GM23338 (cell line): ENCODE data around the gene ANP32E. TPM values are rescaled to one million over a fixed set of nuclear protein-coding genes. Genes with fewer than 3 reads are reported as not detected.
"Not testable (repeated sequence)": the region's sequence is repeated elsewhere in the genome, so short reads cannot be mapped to it uniquely, and the experiment has no call there.

Source experiments
- ATAC-seq: fragments of 200-7000 bp; cut with Tn5 transposase; 3 replicates; pipeline ENCODE4 v1.9.1; 2020
- DNase-seq: peaks from one replicate; pipeline ENCODE4 v3.0.0-alpha.2; 2015; ENCODE audit warnings: low spot score
- H2AFZ ChIP-seq: fragments of 200-600 bp; sonication (generic); 2 replicates; pipeline ENCODE4 v1.8.0; 2016; ENCODE audit warnings: antibody characterized with exemption, mild to moderate bottlenecking, moderate library complexity
- H3F3A ChIP-seq: fragments of 200-600 bp; sonication (generic); replicated peaks from 2 replicates; pipeline ENCODE4 v1.8.0; 2017; ENCODE audit warnings: antibody characterized with exemption, mixed run types, low read depth
- H3K27ac ChIP-seq: fragments of 200-600 bp; sonication (generic); 2 replicates; pipeline ENCODE4 v1.6.1; 2016; ENCODE audit warnings: low read depth
- H3K27me3 ChIP-seq: fragments of 200-600 bp; sonication (generic); 2 replicates; pipeline ENCODE4 v1.8.0; 2016; ENCODE audit warnings: mild to moderate bottlenecking, mixed run types, moderate library complexity; ENCODE audit not compliant: insufficient read depth
- H3K36me3 ChIP-seq: fragments of 200-600 bp; sonication (generic); 2 replicates; pipeline ENCODE4 v1.8.0; 2016; ENCODE audit warnings: mild to moderate bottlenecking; ENCODE audit not compliant: insufficient read depth
- H3K4me1 ChIP-seq: fragments of 200-600 bp; sonication (generic); 2 replicates; pipeline ENCODE4 v1.8.0; 2016; ENCODE audit warnings: mild to moderate bottlenecking, moderate library complexity; ENCODE audit not compliant: insufficient read depth
- H3K4me2 ChIP-seq: fragments of 200-600 bp; sonication (generic); 2 replicates; pipeline ENCODE4 v1.7.1; 2017; ENCODE audit warnings: mixed run types
- H3K4me3 ChIP-seq: fragments of 200-600 bp; sonication (generic); 2 replicates; pipeline ENCODE4 v1.6.1; 2016; ENCODE audit warnings: mixed run types
- H3K79me2 ChIP-seq: fragments of 200-600 bp; sonication (generic); replicated peaks from 2 replicates; pipeline ENCODE4 v1.8.0; 2017; ENCODE audit warnings: mild to moderate bottlenecking; ENCODE audit not compliant: insufficient read depth
- H3K9me2 ChIP-seq: fragments of 200-600 bp; sonication (generic); 2 replicates; pipeline ENCODE4 v1.8.0; 2017; ENCODE audit not compliant: insufficient read depth
- H4K20me1 ChIP-seq: fragments of 200-600 bp; sonication (generic); replicated peaks from 2 replicates; pipeline ENCODE4 v1.8.0; 2017; ENCODE audit warnings: mild to moderate bottlenecking; ENCODE audit not compliant: insufficient read depth
- H3K27ac Mint-ChIP-seq: 2 replicates; pipeline ENCODE4 v1.8.0; 2020; ENCODE audit warnings: inconsistent platforms, mild to moderate bottlenecking, moderate library complexity, mixed read lengths
- H3K27me3 Mint-ChIP-seq: 3 replicates; pipeline ENCODE4 v1.8.0; 2022; ENCODE audit warnings: low read depth, mild to moderate bottlenecking, moderate library complexity, mixed read lengths, inconsistent platforms; ENCODE audit not compliant: insufficient read depth, poor library complexity
- H3K36me3 Mint-ChIP-seq: 3 replicates; pipeline ENCODE4 v1.8.0; 2021; ENCODE audit warnings: low read depth, mild to moderate bottlenecking, inconsistent platforms, moderate library complexity, mixed read lengths
- H3K4me1 Mint-ChIP-seq: 3 replicates; pipeline ENCODE4 v1.8.0; 2020; ENCODE audit warnings: mild to moderate bottlenecking, inconsistent platforms, mixed read lengths
- H3K4me3 Mint-ChIP-seq: 3 replicates; pipeline ENCODE4 v1.8.0; 2021; ENCODE audit warnings: moderate library complexity, mild to moderate bottlenecking, inconsistent platforms, mixed read lengths
- H3K9me3 Mint-ChIP-seq: 3 replicates; pipeline ENCODE4 v1.8.0; 2020; ENCODE audit warnings: moderate library complexity, mild to moderate bottlenecking, inconsistent platforms, mixed read lengths
- EZH2 ChIP-seq: fragments of 200-600 bp; sonication (generic); IDR thresholded peaks from one replicate; pipeline ENCODE4 v1.8.0; 2017; ENCODE audit warnings: antibody characterized with exemption, mild to moderate bottlenecking, low read depth; ENCODE audit not compliant: unreplicated experiment
- NANOG ChIP-seq: IDR thresholded peaks from 2 replicates; pipeline ENCODE4 v1.6.1; 2016; ENCODE audit warnings: antibody characterized with exemption, borderline replicate concordance
- ZNF114 ChIP-seq: fragments of 250-450 bp; sonication (Bioruptor Pico); IDR thresholded peaks from 2 replicates; pipeline ENCODE4 v1.5.0; 2020; ENCODE audit warnings: mild to moderate bottlenecking, moderate library complexity
- polyA plus RNA-seq: library from polyadenylated mRNA; unstranded; fragments of >200 nt; fragmentation: Nextera tagmentation; extraction: Ambion mirVana; gene quantifications from 2 replicates; pipeline ENCODE4 v1.2.1, GENCODE V29; 2016
- total RNA-seq: library from RNA; depleted of rRNA; stranded (reverse); fragments of >200 nt; shearing (Covaris generic); gene quantifications from 2 replicates; pipeline ENCODE4 v1.2.3, GENCODE V29; 2014
- TF ChIP-seq, protein P1 (sequence below), 2 experiments: fragments of 200-600 bp in 1 of 2; sonication (generic) in 1 of 2; conservative IDR thresholded peaks; 2 replicates each; pipeline versions ENCODE4 v1.5.1 to v1.6.1; 2016 to 2017; ENCODE audit warnings: antibody characterized with exemption in 2 of 2, low read depth in 2 of 2, mild to moderate bottlenecking in 2 of 2, moderate library complexity in 1 of 2
- TF ChIP-seq, protein P2 (sequence below): fragments of 250-450 bp; sonication (Bioruptor Pico); IDR thresholded peaks from 2 replicates; pipeline ENCODE4 v1.5.0; 2020; ENCODE audit warnings: mild to moderate bottlenecking, moderate library complexity

Gene ANP32E
- total and polyA plus RNA-seq, 2 experiments from 2014 or later, result 88.6 to 257 TPM

DNA sequence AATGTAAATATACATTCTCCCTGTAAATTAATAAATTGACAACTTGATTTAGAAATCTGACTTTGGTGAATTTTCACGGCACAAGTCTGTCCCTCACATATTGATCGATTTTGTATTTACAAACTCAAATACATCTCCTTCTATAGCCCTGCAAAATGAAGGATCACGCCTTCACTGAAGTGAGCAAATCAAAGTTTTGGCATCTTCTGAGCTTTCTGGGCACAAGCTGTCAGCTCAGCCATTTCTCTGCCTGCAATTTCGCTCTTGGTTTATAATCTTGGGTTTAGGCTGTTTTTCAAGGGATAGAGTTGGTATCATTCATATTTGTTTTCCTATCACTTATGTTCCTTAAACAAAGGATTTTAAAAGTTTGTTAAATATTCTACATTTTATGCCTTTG, 25.8 kb downstream of the ANP32E start:
- TF ChIP-seq ZNF114 (CRISPR knock-in tag) (no peak), EZH2 (no peak)
- TF ChIP-seq, protein P1, sequence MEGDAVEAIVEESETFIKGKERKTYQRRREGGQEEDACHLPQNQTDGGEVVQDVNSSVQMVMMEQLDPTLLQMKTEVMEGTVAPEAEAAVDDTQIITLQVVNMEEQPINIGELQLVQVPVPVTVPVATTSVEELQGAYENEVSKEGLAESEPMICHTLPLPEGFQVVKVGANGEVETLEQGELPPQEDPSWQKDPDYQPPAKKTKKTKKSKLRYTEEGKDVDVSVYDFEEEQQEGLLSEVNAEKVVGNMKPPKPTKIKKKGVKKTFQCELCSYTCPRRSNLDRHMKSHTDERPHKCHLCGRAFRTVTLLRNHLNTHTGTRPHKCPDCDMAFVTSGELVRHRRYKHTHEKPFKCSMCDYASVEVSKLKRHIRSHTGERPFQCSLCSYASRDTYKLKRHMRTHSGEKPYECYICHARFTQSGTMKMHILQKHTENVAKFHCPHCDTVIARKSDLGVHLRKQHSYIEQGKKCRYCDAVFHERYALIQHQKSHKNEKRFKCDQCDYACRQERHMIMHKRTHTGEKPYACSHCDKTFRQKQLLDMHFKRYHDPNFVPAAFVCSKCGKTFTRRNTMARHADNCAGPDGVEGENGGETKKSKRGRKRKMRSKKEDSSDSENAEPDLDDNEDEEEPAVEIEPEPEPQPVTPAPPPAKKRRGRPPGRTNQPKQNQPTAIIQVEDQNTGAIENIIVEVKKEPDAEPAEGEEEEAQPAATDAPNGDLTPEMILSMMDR (conservative IDR thresholded peaks at IDR 0.05; ENCODE audit: low read depth in 2 of 2), result no peak
- Mint-ChIP-seq H3K9me3 (no peaks in the 10 kb centered on the region), H3K27ac (no peak overlapping the region), H3K4me3 (no peak overlapping the region), H3K27me3 (peaks cover 7% of the 10 kb centered on the region), H3K4me1 (peaks cover 2% of the 10 kb centered on the region), H3K36me3 (no peaks in the 10 kb centered on the region)
- H3K4me1 ChIP-seq, result no peaks in the 10 kb centered on the region
- no peaks in the 10 kb centered on the region for H3K27me3 ChIP-seq
- H4K20me1 ChIP-seq, result no peaks in the 10 kb centered on the region
- no peak overlapping the region for H3K27ac ChIP-seq
- H3K36me3 ChIP-seq, result no peaks in the 10 kb centered on the region
- H3K9me2 ChIP-seq, result no peaks in the 10 kb centered on the region
- H2AFZ ChIP-seq, result no peak overlapping the region
- H3K4me3 ChIP-seq, result no peak overlapping the region
- no peaks in the 10 kb centered on the region for H3K79me2 ChIP-seq
- H3F3A ChIP-seq, result no peaks in the 10 kb centered on the region; the same call in 1 of the 2 replicates
- DNase-seq (no peak), ATAC-seq (no peak)
- H3K4me2 ChIP-seq, result no peak overlapping the region

DNA sequence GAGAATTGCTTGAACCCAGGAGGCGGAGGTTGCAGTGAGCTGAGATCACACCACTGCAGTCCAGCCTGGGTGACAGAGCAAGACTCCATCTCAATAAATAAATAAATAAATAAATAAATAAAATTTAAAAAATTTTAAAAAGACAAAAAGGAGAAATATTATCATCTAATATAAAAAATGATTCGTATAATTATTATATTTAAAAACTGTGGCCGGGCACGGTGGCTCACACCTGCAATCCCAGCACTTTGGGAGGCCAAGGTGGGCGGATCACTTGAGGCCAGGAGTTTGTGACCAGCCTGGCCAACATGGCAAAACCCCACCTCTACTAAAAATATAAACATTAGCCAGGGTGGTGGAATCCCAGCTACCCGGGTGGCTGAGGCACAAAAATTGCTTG, 27.5 kb downstream of the ANP32E start:
- H3K27me3 Mint-ChIP-seq, H3K4me3 ChIP-seq, H4K20me1 ChIP-seq, H3K9me2 ChIP-seq, H3K4me1 ChIP-seq, DNase-seq, H3F3A ChIP-seq, H3K36me3 ChIP-seq, H3K4me2 ChIP-seq, H3K36me3 Mint-ChIP-seq, H2AFZ ChIP-seq, H3K4me3 Mint-ChIP-seq, H3K27me3 ChIP-seq, H3K4me1 Mint-ChIP-seq, H3K79me2 ChIP-seq, H3K27ac ChIP-seq, ATAC-seq, H3K27ac Mint-ChIP-seq, H3K9me3 Mint-ChIP-seq: not testable (repeated sequence)

DNA sequence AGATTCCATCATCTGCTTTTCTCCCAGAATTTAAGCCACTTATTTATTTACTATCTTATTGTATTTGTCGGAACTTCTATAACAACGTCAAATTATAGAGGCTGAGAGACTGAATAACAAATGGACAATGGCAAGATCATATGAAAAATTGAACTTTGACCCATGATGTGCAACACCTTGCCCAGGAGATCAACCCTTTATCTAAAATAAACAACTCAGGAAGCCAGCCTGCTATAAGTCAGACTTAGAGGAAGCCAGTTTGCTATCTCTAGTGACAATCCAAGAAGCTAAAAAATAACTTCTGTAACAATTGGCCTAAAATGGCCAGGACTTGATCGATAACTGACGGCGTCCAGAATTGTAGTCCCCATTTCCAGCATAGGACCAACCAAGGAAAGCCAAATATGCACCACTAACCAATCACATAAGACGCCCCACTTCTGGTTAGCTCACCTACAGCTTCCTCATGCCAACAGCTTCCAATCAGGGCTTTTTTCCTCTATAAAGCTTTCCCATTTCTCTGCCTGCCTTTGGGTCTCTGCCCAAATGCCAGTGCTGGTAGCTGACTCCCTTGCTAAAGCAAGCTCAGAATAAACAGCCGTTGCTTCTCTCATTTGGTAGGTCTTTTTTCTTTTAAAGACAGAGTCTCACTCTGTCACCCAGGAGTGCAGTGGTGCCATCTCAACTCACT, 28.5 kb downstream of the ANP32E start:
- Histone ChIP-seq H3K4me1 (no peaks in the 10 kb centered on the region), H3K9me2 (no peaks in the 10 kb centered on the region), H3K4me2 (no peak overlapping the region), H4K20me1 (no peaks in the 10 kb centered on the region), H3K36me3 (no peaks in the 10 kb centered on the region), H3K4me3 (no peak overlapping the region), H3K27me3 (no peaks in the 10 kb centered on the region), H3F3A (no peaks in the 10 kb centered on the region), H2AFZ (peak overlapping the region; percentile 38; the same call in 1 of the 2 replicates), H3K79me2 (no peaks in the 10 kb centered on the region), H3K27ac (no peak overlapping the region)
- Mint-ChIP-seq H3K27ac (no peak overlapping the region), H3K36me3 (no peaks in the 10 kb centered on the region), H3K4me3 (no peak overlapping the region), H3K27me3 (peaks cover 3% of the 10 kb centered on the region), H3K4me1 (no peaks in the 10 kb centered on the region), H3K9me3 (no peaks in the 10 kb centered on the region)
- TF ChIP-seq, protein P2, sequence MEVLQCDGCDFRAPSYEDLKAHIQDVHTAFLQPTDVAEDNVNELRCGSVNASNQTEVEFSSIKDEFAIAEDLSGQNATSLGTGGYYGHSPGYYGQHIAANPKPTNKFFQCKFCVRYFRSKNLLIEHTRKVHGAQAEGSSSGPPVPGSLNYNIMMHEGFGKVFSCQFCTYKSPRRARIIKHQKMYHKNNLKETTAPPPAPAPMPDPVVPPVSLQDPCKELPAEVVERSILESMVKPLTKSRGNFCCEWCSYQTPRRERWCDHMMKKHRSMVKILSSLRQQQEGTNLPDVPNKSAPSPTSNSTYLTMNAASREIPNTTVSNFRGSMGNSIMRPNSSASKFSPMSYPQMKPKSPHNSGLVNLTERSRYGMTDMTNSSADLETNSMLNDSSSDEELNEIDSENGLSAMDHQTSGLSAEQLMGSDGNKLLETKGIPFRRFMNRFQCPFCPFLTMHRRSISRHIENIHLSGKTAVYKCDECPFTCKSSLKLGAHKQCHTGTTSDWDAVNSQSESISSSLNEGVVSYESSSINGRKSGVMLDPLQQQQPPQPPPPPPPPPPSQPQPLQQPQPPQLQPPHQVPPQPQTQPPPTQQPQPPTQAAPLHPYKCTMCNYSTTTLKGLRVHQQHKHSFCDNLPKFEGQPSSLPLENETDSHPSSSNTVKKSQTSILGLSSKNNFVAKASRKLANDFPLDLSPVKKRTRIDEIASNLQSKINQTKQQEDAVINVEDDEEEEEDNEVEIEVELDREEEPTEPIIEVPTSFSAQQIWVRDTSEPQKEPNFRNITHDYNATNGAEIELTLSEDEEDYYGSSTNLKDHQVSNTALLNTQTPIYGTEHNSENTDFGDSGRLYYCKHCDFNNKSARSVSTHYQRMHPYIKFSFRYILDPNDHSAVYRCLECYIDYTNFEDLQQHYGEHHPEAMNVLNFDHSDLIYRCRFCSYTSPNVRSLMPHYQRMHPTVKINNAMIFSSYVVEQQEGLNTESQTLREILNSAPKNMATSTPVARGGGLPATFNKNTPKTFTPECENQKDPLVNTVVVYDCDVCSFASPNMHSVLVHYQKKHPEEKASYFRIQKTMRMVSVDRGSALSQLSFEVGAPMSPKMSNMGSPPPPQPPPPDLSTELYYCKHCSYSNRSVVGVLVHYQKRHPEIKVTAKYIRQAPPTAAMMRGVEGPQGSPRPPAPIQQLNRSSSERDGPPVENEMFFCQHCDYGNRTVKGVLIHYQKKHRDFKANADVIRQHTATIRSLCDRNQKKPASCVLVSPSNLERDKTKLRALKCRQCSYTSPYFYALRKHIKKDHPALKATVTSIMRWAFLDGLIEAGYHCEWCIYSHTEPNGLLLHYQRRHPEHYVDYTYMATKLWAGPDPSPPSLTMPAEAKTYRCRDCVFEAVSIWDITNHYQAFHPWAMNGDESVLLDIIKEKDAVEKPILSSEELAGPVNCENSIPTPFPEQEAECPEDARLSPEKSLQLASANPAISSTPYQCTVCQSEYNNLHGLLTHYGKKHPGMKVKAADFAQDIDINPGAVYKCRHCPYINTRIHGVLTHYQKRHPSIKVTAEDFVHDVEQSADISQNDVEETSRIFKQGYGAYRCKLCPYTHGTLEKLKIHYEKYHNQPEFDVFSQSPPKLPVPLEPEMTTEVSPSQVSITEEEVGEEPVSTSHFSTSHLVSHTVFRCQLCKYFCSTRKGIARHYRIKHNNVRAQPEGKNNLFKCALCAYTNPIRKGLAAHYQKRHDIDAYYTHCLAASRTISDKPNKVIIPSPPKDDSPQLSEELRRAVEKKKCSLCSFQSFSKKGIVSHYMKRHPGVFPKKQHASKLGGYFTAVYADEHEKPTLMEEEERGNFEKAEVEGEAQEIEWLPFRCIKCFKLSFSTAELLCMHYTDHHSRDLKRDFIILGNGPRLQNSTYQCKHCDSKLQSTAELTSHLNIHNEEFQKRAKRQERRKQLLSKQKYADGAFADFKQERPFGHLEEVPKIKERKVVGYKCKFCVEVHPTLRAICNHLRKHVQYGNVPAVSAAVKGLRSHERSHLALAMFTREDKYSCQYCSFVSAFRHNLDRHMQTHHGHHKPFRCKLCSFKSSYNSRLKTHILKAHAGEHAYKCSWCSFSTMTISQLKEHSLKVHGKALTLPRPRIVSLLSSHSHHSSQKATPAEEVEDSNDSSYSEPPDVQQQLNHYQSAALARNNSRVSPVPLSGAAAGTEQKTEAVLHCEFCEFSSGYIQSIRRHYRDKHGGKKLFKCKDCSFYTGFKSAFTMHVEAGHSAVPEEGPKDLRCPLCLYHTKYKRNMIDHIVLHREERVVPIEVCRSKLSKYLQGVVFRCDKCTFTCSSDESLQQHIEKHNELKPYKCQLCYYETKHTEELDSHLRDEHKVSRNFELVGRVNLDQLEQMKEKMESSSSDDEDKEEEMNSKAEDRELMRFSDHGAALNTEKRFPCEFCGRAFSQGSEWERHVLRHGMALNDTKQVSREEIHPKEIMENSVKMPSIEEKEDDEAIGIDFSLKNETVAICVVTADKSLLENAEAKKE (CRISPR knock-in tag), result no peak
- TF ChIP-seq, protein P1 (conservative IDR thresholded peaks at IDR 0.05; ENCODE audit: low read depth in 2 of 2), result no peak
- TF ChIP-seq NANOG, result no peak
- no peak for TF ChIP-seq ZNF114 (CRISPR knock-in tag)
- no peak for DNase-seq
- ATAC-seq, result no peak
